Neural progenitor cell (in vitro differentiated cells): ENCODE data around the gene PARD3B. TPM values are rescaled to one million over a fixed set of nuclear protein-coding genes. Genes with fewer than 3 reads are reported as not detected.

Experiments used
- DNase-seq: peaks from one replicate; pipeline ENCODE4 v3.0.0-alpha.2; 2016; ENCODE audit warnings: low spot score
- H2AFZ ChIP-seq: fragments of 200-600 bp; sonication (generic); replicated peaks from 2 replicates; pipeline ENCODE4 v1.6.1; 2016; ENCODE audit warnings: antibody characterized with exemption
- H3F3A ChIP-seq: fragments of 200-600 bp; sonication (generic); 2 replicates; pipeline ENCODE4 v1.6.1; 2016; ENCODE audit warnings: antibody characterized with exemption, low read depth
- H3K27ac ChIP-seq: fragments of 200-600 bp; sonication (generic); 2 replicates; pipeline ENCODE4 v1.5.1; 2016; ENCODE audit warnings: mild to moderate bottlenecking
- H3K27me3 ChIP-seq: fragments of 200-600 bp; sonication (generic); 2 replicates; pipeline ENCODE4 v1.6.1; 2016; ENCODE audit warnings: mild to moderate bottlenecking, moderate library complexity
- H3K36me3 ChIP-seq: fragments of 200-600 bp; sonication (generic); 2 replicates; pipeline ENCODE4 v1.5.1; 2016
- H3K4me1 ChIP-seq: fragments of 200-600 bp; sonication (generic); 2 replicates; pipeline ENCODE4 v1.6.1; 2016; ENCODE audit warnings: mixed run types
- H3K4me2 ChIP-seq: fragments of 200-600 bp; sonication (generic); 2 replicates; pipeline ENCODE4 v1.6.1; 2016
- H3K4me3 ChIP-seq: fragments of 200-600 bp; sonication (generic); 2 replicates; pipeline ENCODE4 v1.5.1; 2016
- H3K79me2 ChIP-seq: fragments of 200-600 bp; sonication (generic); 2 replicates; pipeline ENCODE4 v1.6.1; 2016; ENCODE audit warnings: low read depth
- H3K9ac ChIP-seq: fragments of 200-600 bp; sonication (generic); 2 replicates; pipeline ENCODE4 v1.6.1; 2016
- H3K9me3 ChIP-seq: fragments of 200-600 bp; sonication (generic); 2 replicates; pipeline ENCODE4 v1.5.1; 2016; ENCODE audit warnings: low read depth
- H4K20me1 ChIP-seq: fragments of 200-600 bp; sonication (generic); 2 replicates; pipeline ENCODE4 v1.6.1; 2016; ENCODE audit warnings: low read depth
- H3K27ac Mint-ChIP-seq: 3 replicates; pipeline ENCODE4 v1.8.0; 2021; ENCODE audit warnings: mixed read lengths
- H3K27me3 Mint-ChIP-seq: 2 replicates; pipeline ENCODE4 v1.8.0; 2022; ENCODE audit warnings: low read depth, mild to moderate bottlenecking, inconsistent platforms, moderate library complexity, mixed read lengths; ENCODE audit not compliant: insufficient read depth
- H3K36me3 Mint-ChIP-seq: 3 replicates; pipeline ENCODE4 v1.8.0; 2021; ENCODE audit warnings: mixed read lengths
- H3K4me1 Mint-ChIP-seq: 3 replicates; pipeline ENCODE4 v1.8.0; 2021; ENCODE audit warnings: mixed read lengths
- H3K4me3 Mint-ChIP-seq: 3 replicates; pipeline ENCODE4 v1.8.0; 2021; ENCODE audit warnings: mild to moderate bottlenecking, moderate library complexity, mixed read lengths
- H3K9me3 Mint-ChIP-seq: 3 replicates; pipeline ENCODE4 v1.8.0; 2020; ENCODE audit warnings: mixed read lengths
- CTCF ChIP-seq: fragments of 200-600 bp; sonication (generic); IDR thresholded peaks from 2 replicates; pipeline ENCODE4 v1.5.1; 2017; ENCODE audit warnings: antibody characterized with exemption, mild to moderate bottlenecking
- EZH2 ChIP-seq: fragments of 200-600 bp; sonication (generic); IDR thresholded peaks from 2 replicates; pipeline ENCODE4 v1.6.1; 2017; ENCODE audit warnings: antibody characterized with exemption, mild to moderate bottlenecking, moderate library complexity
- EZH2phosphoT487 ChIP-seq: fragments of 200-600 bp; sonication (generic); IDR thresholded peaks from 2 replicates; pipeline ENCODE4 v1.6.1; 2017; ENCODE audit warnings: antibody characterized with exemption
- total RNA-seq: library from RNA; depleted of rRNA; stranded (reverse); fragments of >200 nt; gene quantifications from 2 replicates; pipeline ENCODE4 v1.2.3, GENCODE V29; 2015; ENCODE audit warnings: low replicate concordance

Gene PARD3B
- total RNA-seq, 1 donor from 2014 or later: 8.4 TPM

DNA sequence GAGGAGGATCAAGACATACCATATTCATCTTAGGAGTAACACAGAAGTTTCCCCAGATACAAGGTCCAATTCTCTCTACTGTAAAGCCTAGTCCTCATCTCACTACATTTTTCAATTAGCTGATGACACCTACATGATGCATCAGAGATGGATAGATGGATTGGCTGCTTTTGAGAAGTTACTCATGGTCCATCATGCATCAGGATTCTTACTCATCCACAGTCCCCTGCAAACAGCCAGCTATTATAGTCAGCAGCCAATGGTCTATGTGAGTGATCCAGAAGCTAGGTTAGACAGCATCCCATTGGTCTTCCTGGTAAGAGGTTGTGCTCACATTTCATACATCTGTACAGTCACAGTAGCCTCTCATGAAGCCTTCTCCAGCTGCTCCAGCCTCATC, 982.5 kb downstream of the PARD3B start:
- H3K9me3 ChIP-seq: no peaks in the 10 kb centered on the region
- Mint-ChIP-seq H3K4me1 (peaks cover 25% of the 10 kb centered on the region), H3K27me3 (no peaks in the 10 kb centered on the region), H3K9me3 (no peaks in the 10 kb centered on the region), H3K4me3 (no peak overlapping the region), H3K36me3 (no peaks in the 10 kb centered on the region), H3K27ac (no peak overlapping the region)
- H3K4me2 ChIP-seq: no peak overlapping the region
- H2AFZ ChIP-seq: no peak overlapping the region
- TF ChIP-seq EZH2phosphoT487: no peak
- TF ChIP-seq EZH2: no peak
- no peak for TF ChIP-seq CTCF
- H3K36me3 ChIP-seq: no peaks in the 10 kb centered on the region
- DNase-seq: no peak
- H3K4me1 ChIP-seq: peaks cover 16% of the 10 kb centered on the region
- no peak overlapping the region for H3K9ac ChIP-seq
- H3K79me2 ChIP-seq: no peaks in the 10 kb centered on the region
- H3K27me3 ChIP-seq: no peaks in the 10 kb centered on the region
- peaks cover 3% of the 10 kb centered on the region for H3F3A ChIP-seq
- no peak overlapping the region for H3K27ac ChIP-seq
- no peaks in the 10 kb centered on the region for H4K20me1 ChIP-seq
- H3K4me3 ChIP-seq: no peak overlapping the region

DNA sequence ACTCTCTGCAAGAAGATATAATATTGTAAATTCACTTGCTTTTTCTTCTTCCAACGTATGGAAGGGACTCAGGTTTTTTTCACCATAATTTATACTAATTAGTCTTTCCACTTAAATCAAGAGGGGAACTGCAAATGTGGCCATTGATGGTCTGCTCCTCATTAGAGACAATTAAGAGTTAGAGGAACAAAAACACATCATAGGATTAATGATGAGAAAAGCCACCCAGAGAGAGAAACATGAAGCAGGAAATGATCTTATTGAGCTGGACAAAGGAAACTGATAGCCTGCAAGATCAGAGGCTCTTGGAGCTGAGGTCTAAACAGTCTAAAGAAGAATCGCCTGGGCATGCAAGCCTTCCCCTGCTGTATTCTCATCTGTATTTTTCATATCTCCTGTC, 985.8 kb downstream of the PARD3B start:
- peak; percentile 33 for DNase-seq
- TF ChIP-seq EZH2phosphoT487 (peak; percentile 53), CTCF (no peak), EZH2 (no peak)

DNA sequence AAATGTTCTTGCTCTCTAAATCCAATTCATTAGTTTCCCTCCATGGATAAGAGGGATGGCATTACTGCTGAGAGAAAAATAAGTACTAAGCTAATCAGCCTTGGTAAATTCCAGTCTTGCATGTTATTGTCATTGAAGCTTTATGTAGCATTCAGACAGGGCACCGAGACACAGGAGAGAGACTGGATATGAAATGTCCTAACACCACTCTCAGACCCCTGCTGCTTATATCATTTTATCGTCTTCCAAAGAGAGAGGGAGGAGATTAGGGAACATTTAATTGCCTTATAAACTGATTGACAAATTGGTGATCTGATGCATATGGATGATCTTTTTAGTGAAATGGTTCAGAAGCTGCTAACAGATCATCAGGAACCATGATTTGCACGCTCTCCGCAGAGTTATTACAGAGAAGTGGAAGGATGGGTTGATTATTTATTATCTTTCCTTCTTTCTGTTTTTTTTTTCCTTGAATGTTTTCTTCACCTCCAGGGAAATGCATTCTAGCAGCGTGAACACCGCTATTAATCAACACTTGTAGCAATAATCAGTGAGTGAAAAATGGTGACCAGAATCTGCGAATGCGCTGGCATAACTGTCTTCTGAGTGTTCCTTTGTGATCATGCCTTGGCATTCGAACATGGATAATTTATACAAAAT, 986.3 kb downstream of the PARD3B start:
- Histone ChIP-seq H4K20me1 (no peaks in the 10 kb centered on the region), H3K36me3 (no peaks in the 10 kb centered on the region), H3K4me3 (no peak overlapping the region), H3K9me3 (no peaks in the 10 kb centered on the region), H3K27ac (no peak overlapping the region), H2AFZ (no peak overlapping the region), H3K4me2 (peak overlapping the region; percentile 17), H3K27me3 (no peaks in the 10 kb centered on the region), H3K4me1 (peaks cover 16% of the 10 kb centered on the region), H3K9ac (no peak overlapping the region), H3F3A (peaks cover 3% of the 10 kb centered on the region), H3K79me2 (no peaks in the 10 kb centered on the region)
- H3K27me3 Mint-ChIP-seq: peaks cover 4% of the 10 kb centered on the region
- no peak for DNase-seq
- peaks cover 24% of the 10 kb centered on the region for H3K4me1 Mint-ChIP-seq
- TF ChIP-seq CTCF (no peak), EZH2 (no peak), EZH2phosphoT487 (no peak)
- H3K27ac Mint-ChIP-seq: no peak overlapping the region
- no peak overlapping the region for H3K4me3 Mint-ChIP-seq
- H3K9me3 Mint-ChIP-seq: no peaks in the 10 kb centered on the region
- H3K36me3 Mint-ChIP-seq: no peaks in the 10 kb centered on the region

More for the DNA sequence above, 985.8 kb downstream of the PARD3B start:
- H3K9ac ChIP-seq: no peak overlapping the region
- no peak overlapping the region for H2AFZ ChIP-seq
- H3K4me2 ChIP-seq: peak overlapping the region; percentile 17
- H3K27ac ChIP-seq: no peak overlapping the region
- H3K27me3 ChIP-seq: no peaks in the 10 kb centered on the region
- no peaks in the 10 kb centered on the region for H3K9me3 ChIP-seq
- peaks cover 24% of the 10 kb centered on the region for H3K4me1 Mint-ChIP-seq
- H3K4me1 ChIP-seq: peaks cover 16% of the 10 kb centered on the region
- no peak overlapping the region for H3K4me3 Mint-ChIP-seq
- H3K9me3 Mint-ChIP-seq: no peaks in the 10 kb centered on the region
- H3F3A ChIP-seq: peaks cover 3% of the 10 kb centered on the region
- H3K4me3 ChIP-seq: no peak overlapping the region
- H3K36me3 Mint-ChIP-seq: no peaks in the 10 kb centered on the region
- peaks cover 4% of the 10 kb centered on the region for H3K27me3 Mint-ChIP-seq
- H3K79me2 ChIP-seq: no peaks in the 10 kb centered on the region
- H3K27ac Mint-ChIP-seq: no peak overlapping the region
- H3K36me3 ChIP-seq: no peaks in the 10 kb centered on the region
- H4K20me1 ChIP-seq: no peaks in the 10 kb centered on the region
